HepG2 (cell line): ENCODE measurements around the gene FNDC8. TPM values are rescaled to one million over a fixed set of nuclear protein-coding genes. Genes with fewer than 3 reads are reported as not detected.

Source experiments
- AHR ChIP-seq: IDR thresholded peaks from 2 replicates; pipeline ENCODE4 v1.6.1; 2018; ENCODE audit warnings: missing genetic modification reagents, missing compliant biosample characterization
- BHLHE40 ChIP-seq: IDR thresholded peaks from 2 replicates; pipeline ENCODE4 v1.6.1; 2011; ENCODE audit warnings: low read length, improper control_type of control experiment
- CEBPB ChIP-seq: IDR thresholded peaks from 2 replicates; pipeline ENCODE4 v1.6.1; 2011; ENCODE audit warnings: low read depth, low read length, improper control_type of control experiment, borderline replicate concordance
- FOXA3 ChIP-seq: IDR thresholded peaks from 2 replicates; pipeline ENCODE4 v1.6.1; 2016; ENCODE audit warnings: missing genetic modification reagents, missing compliant biosample characterization
- FOXK2 ChIP-seq: fragments of 450-650 bp; IDR thresholded peaks from 2 replicates; pipeline ENCODE4 v1.6.1; 2016
- GATAD2A ChIP-seq: IDR thresholded peaks from 2 replicates; pipeline ENCODE4 v1.6.1; 2016
- IRX3 ChIP-seq: sonication (generic); formaldehyde crosslinking; IDR thresholded peaks from 2 replicates; pipeline ENCODE4 v1.8.1; 2023; ENCODE audit warnings: mild to moderate bottlenecking, low read depth, missing genetic modification reagents, borderline replicate concordance
- KDM2A ChIP-seq: sonication (generic); formaldehyde crosslinking; IDR thresholded peaks from 2 replicates; pipeline ENCODE4 v1.4.0; 2020; ENCODE audit warnings: low read depth, missing genetic modification reagents, borderline replicate concordance
- NR1H2 ChIP-seq: sonication (generic); formaldehyde crosslinking; IDR thresholded peaks from 2 replicates; pipeline ENCODE4 v1.8.1; 2022; ENCODE audit warnings: low read depth, missing genetic modification reagents, borderline replicate concordance
- NR2F6 ChIP-seq, 2 experiments: IDR thresholded peaks; 2 replicates each; pipeline ENCODE4 v1.6.1; 2016; ENCODE audit warnings: antibody characterized with exemption in 1 of 2, mild to moderate bottlenecking in 1 of 2
- NR3C1 ChIP-seq: sonication (generic); formaldehyde crosslinking; IDR thresholded peaks from 2 replicates; pipeline ENCODE4 v1.4.0; 2020; ENCODE audit warnings: missing genetic modification reagents
- PHF21A ChIP-seq: sonication (generic); formaldehyde crosslinking; IDR thresholded peaks from 2 replicates; pipeline ENCODE4 v1.5.0; 2020; ENCODE audit warnings: mild to moderate bottlenecking, missing genetic modification reagents
- PLRG1 ChIP-seq: fragments of 450-650 bp; conservative IDR thresholded peaks from 2 replicates; pipeline ENCODE4 v1.6.1; 2016
- RAD21 ChIP-seq: fragments of 450-650 bp; formaldehyde crosslinking; IDR thresholded peaks from 2 replicates; pipeline ENCODE4 v1.5.0; 2020; ENCODE audit warnings: mild to moderate bottlenecking
- SAP130 ChIP-seq: IDR thresholded peaks from 2 replicates; pipeline ENCODE4 v1.6.1; 2016; ENCODE audit warnings: low read depth
- SMYD3 ChIP-seq: sonication (generic); formaldehyde crosslinking; IDR thresholded peaks from 2 replicates; pipeline ENCODE4 v1.8.1; 2023; ENCODE audit warnings: mild to moderate bottlenecking, missing genetic modification reagents
- SOX6 ChIP-seq, 2 experiments: fragments of 450-650 bp in 1 of 2; sonication (generic) in 1 of 2; formaldehyde crosslinking in 1 of 2; IDR thresholded peaks; 2 replicates each; pipeline versions ENCODE4 v1.4.0 to v1.6.1; 2017 to 2020; ENCODE audit warnings: antibody characterized with exemption in 1 of 2, mild to moderate bottlenecking in 1 of 2, missing genetic modification reagents in 1 of 2
- STAG1 ChIP-seq: sonication (generic); formaldehyde crosslinking; IDR thresholded peaks from 2 replicates; pipeline ENCODE4 v1.4.0; 2020; ENCODE audit warnings: missing genetic modification reagents
- ZKSCAN1 ChIP-seq: fragments of 150-350 bp; IDR thresholded peaks from 2 replicates; pipeline ENCODE4 v1.6.1; 2014; ENCODE audit warnings: low read length
- ZNF12 ChIP-seq: sonication (generic); formaldehyde crosslinking; IDR thresholded peaks from 2 replicates; pipeline ENCODE4 v1.5.0; 2020; ENCODE audit warnings: missing genetic modification reagents
- ZNF263 ChIP-seq: sonication (generic); formaldehyde crosslinking; IDR thresholded peaks from 2 replicates; pipeline ENCODE4 v1.4.0; 2020; ENCODE audit warnings: missing genetic modification reagents
- ZNF335 ChIP-seq: sonication (generic); formaldehyde crosslinking; IDR thresholded peaks from 2 replicates; pipeline ENCODE4 v1.4.0; 2020; ENCODE audit warnings: missing genetic modification reagents
- ZNF44 ChIP-seq: sonication (generic); formaldehyde crosslinking; IDR thresholded peaks from 2 replicates; pipeline ENCODE4 v1.5.1; 2020; ENCODE audit warnings: mild to moderate bottlenecking, missing genetic modification reagents
- ZNF512 ChIP-seq: sonication (generic); formaldehyde crosslinking; IDR thresholded peaks from 2 replicates; pipeline ENCODE4 v1.4.0; 2020; ENCODE audit warnings: mild to moderate bottlenecking, missing genetic modification reagents
- ZNF605 ChIP-seq: sonication (generic); formaldehyde crosslinking; IDR thresholded peaks from 2 replicates; pipeline ENCODE4 v1.8.0; 2022; ENCODE audit warnings: mild to moderate bottlenecking, missing genetic modification reagents
- ZNF777 ChIP-seq: sonication (generic); formaldehyde crosslinking; IDR thresholded peaks from 2 replicates; pipeline ENCODE4 v1.4.0; 2020; ENCODE audit warnings: missing genetic modification reagents
- polyA plus RNA-seq, 8 experiments: library from polyadenylated mRNA; depleted of rRNA in 3 of 8; stranded (reverse) in 7 of 8; unstranded in 1 of 8; fragments of >200 nt; fragmentation: Illumina TruSeq in 4 of 8; extraction: Trizol in 4 of 8; gene quantifications; 2 replicates each; pipeline versions ENCODE4 v1.2.1 to v1.2.3, GENCODE V29; 2011 to 2016; ENCODE audit warnings: low read depth in 4 of 8, missing spikeins in 1 of 8, mixed read lengths in 1 of 8; ENCODE audit not compliant: insufficient read depth in 1 of 8
- total RNA-seq, 5 experiments: library from RNA; depleted of rRNA; stranded (reverse); fragments of >200 nt; fragmentation: Illumina TruSeq; extraction: Trizol; gene quantifications; 2 replicates each; pipeline ENCODE4 v1.2.3, GENCODE V29; 2016; ENCODE audit warnings: low read depth in 1 of 5
- TF ChIP-seq, protein P1 (sequence below): sonication (generic); formaldehyde crosslinking; IDR thresholded peaks from 2 replicates; pipeline ENCODE4 v1.4.0; 2020; ENCODE audit warnings: missing genetic modification reagents
- TF ChIP-seq, protein P2 (sequence below): sonication (generic); formaldehyde crosslinking; IDR thresholded peaks from 2 replicates; pipeline ENCODE4 v1.8.0; 2023; ENCODE audit warnings: mild to moderate bottlenecking, missing genetic modification reagents

The FNDC8 gene
- total and polyA plus RNA-seq, 2 of the 13 experiments (the other 11 are each of a cell fraction or from before 2014, with no cell fraction given), result not detected

- TF ChIP-seq SAP130 (CRISPR knock-in tag) (peak; percentile 86), ZNF44 (CRISPR knock-in tag) (no peak), PLRG1 (no peak), RAD21 (CRISPR knock-in tag) (peak; percentile 14; the same call in 1 of the 2 replicates), NR2F6 (IDR thresholded peaks at IDR 0.05) (peak; percentile 89), NR2F6 (CRISPR knock-in tag; IDR thresholded peaks at IDR 0.05) (peak; percentile 96), ZNF605 (CRISPR knock-in tag) (no peak), BHLHE40 (peak; percentile 33; the same call in 1 of the 2 replicates), SMYD3 (CRISPR knock-in tag) (no peak), CEBPB (peak; percentile 78; the same call in 1 of the 2 replicates), NR1H2 (no peak), NR3C1 (CRISPR knock-in tag) (no peak), ZNF335 (CRISPR knock-in tag) (no peak), PHF21A (CRISPR knock-in tag) (no peak), AHR (no peak), FOXA3 (CRISPR knock-in tag) (peak; percentile 85), ZNF263 (CRISPR knock-in tag) (no peak), IRX3 (no peak), ZNF12 (CRISPR knock-in tag) (no peak; the same call in 1 of the 2 replicates), GATAD2A (CRISPR knock-in tag) (peak; percentile 79), ZKSCAN1 (no peak), FOXK2 (no peak), ZNF777 (CRISPR knock-in tag) (no peak), ZNF512 (CRISPR knock-in tag) (no peak), SOX6 (IDR thresholded peaks at IDR 0.05) (no peak), SOX6 (CRISPR knock-in tag; IDR thresholded peaks at IDR 0.05) (peak; percentile 46; the same call in 1 of the 2 replicates), STAG1 (CRISPR knock-in tag) (no peak; the same call in 1 of the 2 replicates), KDM2A (CRISPR knock-in tag) (peak; percentile 53; the same call in 1 of the 2 replicates)
- TF ChIP-seq, protein P1, sequence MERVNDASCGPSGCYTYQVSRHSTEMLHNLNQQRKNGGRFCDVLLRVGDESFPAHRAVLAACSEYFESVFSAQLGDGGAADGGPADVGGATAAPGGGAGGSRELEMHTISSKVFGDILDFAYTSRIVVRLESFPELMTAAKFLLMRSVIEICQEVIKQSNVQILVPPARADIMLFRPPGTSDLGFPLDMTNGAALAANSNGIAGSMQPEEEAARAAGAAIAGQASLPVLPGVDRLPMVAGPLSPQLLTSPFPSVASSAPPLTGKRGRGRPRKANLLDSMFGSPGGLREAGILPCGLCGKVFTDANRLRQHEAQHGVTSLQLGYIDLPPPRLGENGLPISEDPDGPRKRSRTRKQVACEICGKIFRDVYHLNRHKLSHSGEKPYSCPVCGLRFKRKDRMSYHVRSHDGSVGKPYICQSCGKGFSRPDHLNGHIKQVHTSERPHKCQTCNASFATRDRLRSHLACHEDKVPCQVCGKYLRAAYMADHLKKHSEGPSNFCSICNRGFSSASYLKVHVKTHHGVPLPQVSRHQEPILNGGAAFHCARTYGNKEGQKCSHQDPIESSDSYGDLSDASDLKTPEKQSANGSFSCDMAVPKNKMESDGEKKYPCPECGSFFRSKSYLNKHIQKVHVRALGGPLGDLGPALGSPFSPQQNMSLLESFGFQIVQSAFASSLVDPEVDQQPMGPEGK (CRISPR knock-in tag), result peak; percentile 43; the same call in 1 of the 2 replicates
- TF ChIP-seq, protein P2, sequence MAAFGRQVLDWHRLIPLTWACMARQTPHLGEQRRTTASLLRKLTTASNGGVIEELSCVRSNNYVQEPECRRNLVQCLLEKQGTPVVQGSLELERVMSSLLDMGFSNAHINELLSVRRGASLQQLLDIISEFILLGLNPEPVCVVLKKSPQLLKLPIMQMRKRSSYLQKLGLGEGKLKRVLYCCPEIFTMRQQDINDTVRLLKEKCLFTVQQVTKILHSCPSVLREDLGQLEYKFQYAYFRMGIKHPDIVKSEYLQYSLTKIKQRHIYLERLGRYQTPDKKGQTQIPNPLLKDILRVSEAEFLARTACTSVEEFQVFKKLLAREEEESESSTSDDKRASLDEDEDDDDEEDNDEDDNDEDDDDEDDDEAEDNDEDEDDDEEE (CRISPR knock-in tag), result no peak
Observed at GRCh38 chr17:35086931-35087573, 34.4 kb upstream of the FNDC8 start (continued).
